Epithelial cell of esophagus (primary cell): ENCODE measurements around the gene FAM228B.

Experiments
- DNase-seq: peaks from one replicate; pipeline ENCODE4 v3.0.0; 2010; ENCODE audit warnings: low read depth
- H3K4me3 ChIP-seq: 2 replicates; pipeline ENCODE4 v1.5.1; 2011; ENCODE audit warnings: mild to moderate bottlenecking, low read length, control low read depth
- TF ChIP-seq, protein P1 (sequence below): IDR thresholded peaks from 2 replicates; pipeline ENCODE4 v1.5.1; 2011; ENCODE audit warnings: low read depth, mild to moderate bottlenecking, low read length, control low read depth, inconsistent platforms; ENCODE audit not compliant: insufficient read depth; ENCODE audit errors: missing control alignments

The FAM228B gene

DNA sequence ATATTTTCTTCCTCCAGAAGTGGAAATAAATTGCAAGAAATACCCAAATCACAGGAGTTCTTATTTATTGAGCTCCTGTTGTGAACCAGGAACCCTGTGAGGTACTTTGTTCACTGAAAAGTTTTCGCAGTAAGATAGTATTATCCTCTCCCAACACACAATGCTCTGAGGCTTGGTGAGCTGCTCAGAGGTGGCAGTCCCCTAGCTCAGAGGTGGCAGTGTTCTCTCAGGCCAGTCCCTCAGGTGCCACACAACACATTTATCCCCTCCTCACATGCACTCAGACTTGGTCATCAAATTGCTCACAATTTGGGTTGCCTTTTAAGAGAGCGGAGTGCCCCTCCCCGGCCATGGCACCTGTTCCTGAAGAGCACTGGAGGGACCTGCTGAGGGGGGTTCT lies 77.5 kb downstream of the FAM228B start:
- no peak for DNase-seq
- no peak overlapping the region for H3K4me3 ChIP-seq
- TF ChIP-seq, protein P1, sequence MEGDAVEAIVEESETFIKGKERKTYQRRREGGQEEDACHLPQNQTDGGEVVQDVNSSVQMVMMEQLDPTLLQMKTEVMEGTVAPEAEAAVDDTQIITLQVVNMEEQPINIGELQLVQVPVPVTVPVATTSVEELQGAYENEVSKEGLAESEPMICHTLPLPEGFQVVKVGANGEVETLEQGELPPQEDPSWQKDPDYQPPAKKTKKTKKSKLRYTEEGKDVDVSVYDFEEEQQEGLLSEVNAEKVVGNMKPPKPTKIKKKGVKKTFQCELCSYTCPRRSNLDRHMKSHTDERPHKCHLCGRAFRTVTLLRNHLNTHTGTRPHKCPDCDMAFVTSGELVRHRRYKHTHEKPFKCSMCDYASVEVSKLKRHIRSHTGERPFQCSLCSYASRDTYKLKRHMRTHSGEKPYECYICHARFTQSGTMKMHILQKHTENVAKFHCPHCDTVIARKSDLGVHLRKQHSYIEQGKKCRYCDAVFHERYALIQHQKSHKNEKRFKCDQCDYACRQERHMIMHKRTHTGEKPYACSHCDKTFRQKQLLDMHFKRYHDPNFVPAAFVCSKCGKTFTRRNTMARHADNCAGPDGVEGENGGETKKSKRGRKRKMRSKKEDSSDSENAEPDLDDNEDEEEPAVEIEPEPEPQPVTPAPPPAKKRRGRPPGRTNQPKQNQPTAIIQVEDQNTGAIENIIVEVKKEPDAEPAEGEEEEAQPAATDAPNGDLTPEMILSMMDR = no peak

DNA sequence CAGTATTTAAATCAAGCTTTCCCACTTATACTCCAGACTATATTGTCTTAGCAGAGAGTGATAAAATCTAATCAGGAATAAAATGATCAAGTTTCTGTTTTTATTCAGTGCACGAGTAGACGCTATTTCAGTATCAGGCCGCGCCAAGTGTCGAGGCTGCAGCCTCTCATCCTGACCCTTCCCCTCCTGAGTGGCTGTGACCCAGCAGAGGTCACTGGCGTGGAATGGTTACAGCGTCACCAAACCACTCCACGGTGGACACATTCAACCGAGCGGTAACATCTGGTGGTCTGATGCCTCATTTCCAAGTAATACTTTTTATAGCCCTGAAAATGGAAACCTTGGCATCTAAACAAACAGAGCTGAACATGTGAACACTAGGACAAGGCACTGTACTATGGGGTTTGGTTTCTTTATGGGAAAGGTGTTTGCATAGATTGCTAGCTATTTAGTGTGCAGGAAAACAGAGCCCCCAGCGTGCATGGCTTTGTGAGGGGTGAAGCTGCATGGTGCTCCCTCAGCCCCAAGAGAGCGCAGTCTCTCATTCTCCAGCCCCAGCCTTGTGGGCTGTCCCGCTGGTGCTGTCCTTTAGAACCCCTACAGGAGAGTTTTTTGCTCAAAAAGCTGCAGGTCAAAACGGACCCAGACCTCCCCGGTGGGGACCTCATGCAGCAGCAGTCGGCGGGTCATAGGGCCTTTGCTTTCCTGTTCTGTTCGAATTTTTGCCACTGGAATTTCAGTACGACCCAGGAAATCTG lies 79.9 kb downstream of the FAM228B start:
- no peak for DNase-seq
- TF ChIP-seq, protein P1 = no peak
- H3K4me3 ChIP-seq = no peak overlapping the region

DNA sequence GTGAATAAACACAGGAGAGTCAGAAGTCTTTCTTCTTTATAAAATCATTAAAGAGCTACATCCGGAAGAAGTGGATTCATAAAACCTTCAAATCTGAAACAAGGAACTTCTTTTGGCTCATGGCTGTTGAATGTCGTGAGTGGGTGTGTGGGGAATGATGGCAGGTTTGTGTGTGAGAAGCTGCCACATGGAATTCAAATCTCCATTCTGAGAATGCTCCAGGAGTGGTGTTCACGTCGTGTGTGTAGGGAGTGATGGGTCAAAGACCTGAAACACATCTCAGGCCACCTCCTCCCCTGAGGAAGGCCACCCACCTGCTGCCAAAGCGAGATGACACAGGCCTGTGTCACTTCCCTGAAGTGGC lies 80.5 kb downstream of the FAM228B start:
- DNase-seq = no peak
- TF ChIP-seq, protein P1 = no peak
- H3K4me3 ChIP-seq = no peak overlapping the region

DNA sequence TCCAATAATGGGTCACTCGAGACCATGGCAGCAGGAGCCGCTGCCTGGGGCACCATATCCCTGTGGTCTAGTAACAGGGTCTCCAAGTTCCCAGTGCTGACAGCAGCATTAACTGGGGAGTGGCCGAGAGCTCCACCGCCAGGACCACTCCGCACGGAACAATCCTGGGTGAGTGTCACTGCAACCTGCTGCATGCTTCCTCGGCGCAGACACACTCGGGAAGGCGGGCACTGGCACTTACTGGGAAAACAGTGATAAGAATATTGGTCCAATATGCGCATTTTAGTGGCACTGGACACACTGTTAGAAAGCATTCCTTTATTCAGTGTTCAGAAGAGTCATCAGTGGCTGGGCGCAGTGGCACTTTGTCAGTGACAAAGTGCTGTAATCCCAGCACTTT lies 81.2 kb downstream of the FAM228B start:
- no peak overlapping the region for H3K4me3 ChIP-seq
- TF ChIP-seq, protein P1 = no peak
- no peak for DNase-seq

DNA sequence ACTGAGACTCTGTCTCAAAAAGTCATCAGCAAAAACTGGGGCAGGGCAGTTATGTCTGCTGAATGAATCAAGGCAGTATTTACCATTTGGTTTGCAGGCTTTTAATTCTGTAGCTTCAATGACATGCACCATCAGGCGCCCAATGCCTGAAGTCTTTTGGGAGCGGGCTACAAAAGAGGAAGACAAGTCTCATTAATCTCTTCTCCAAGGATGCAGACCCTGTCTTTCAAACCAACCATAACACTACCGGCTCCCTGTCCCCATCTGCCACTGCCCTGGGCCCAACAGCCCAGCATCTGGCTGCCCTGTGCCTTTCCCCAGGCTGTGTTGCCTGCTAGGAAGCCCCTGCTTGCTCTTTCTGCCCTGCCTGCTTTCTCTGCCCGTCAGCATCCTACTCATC lies 81.9 kb downstream of the FAM228B start:
- H3K4me3 ChIP-seq = no peak overlapping the region
- DNase-seq = no peak
- TF ChIP-seq, protein P1 = no peak

DNA sequence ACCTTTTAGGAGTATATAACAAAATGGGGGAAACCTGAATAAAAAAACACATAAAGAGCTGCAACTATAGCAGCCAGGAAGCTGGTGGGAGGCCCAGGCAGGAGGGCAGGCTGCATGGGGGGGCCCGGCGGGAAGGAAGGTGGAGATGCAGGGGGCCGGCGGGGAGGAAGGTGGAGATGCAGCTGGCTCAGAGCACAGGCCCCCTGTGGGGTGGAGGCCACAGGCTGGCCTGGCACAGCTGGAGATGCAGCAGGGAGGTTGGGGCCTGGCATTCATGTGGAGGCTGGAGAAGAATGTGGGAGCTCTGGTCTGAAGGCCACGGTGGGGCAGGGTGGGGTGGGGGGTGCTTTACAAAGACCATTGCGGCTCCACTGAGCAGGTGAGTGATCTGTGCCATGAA lies 83.0 kb downstream of the FAM228B start:
- TF ChIP-seq, protein P1 = no peak
- DNase-seq = no peak
- no peak overlapping the region for H3K4me3 ChIP-seq

DNA sequence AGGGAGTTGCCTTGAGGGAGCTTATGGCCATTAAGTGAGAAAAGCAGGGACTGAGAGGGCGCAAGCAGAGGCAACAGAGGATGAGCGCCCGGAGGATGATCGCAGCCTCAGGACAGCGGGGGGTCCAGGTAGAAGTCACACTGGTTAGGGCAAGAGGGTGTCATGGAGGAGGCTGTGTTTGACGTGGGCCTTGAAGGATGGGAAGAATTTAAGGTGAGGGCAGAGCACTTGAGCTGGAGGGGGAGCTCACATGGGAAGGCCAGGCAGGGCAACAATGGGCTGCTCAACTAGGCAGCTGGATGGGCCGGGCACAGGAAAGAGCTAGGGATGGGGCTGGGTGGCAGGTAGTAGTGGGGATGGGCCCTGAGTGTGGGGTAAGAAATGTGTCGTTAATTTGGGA lies 83.4 kb downstream of the FAM228B start:
- DNase-seq = no peak
- TF ChIP-seq, protein P1 = no peak
- H3K4me3 ChIP-seq = no peak overlapping the region
